A549 (cell line): ENCODE measurements around the gene KCNK16. TPM values are rescaled to one million over a fixed set of nuclear protein-coding genes. Genes with fewer than 3 reads are reported as not detected.

Experiments used
- ATAC-seq, 2 experiments: fragments of 200-7000 bp in 1 of 2; fragments of >200 bp in 1 of 2; cut with Nextera tagmentation in 1 of 2; cut with Tn5 transposase in 1 of 2; 3 replicates each; pipeline versions ENCODE4 v1.8.0 to v1.9.1; 2018 to 2020; ENCODE audit warnings: mild to moderate bottlenecking in 1 of 2, moderate library complexity in 1 of 2
- CTCF ChIA-PET: fragments of 300-600 bp; sonication (Branson Sonifier 250); formaldehyde crosslinking; extraction: SDS; loops from one replicate; lab custom pipeline; 2021; ENCODE audit warnings: antibody characterized with exemption, inconsistent platforms; lab: Yijun Ruan, JAX
- POLR2A ChIA-PET: fragments of 350-600 bp; formaldehyde crosslinking; extraction: SDS; loops from one replicate; lab custom pipeline; 2021; ENCODE audit warnings: antibody characterized with exemption, inconsistent platforms; lab: Yijun Ruan, JAX
- DNase-seq, 2 experiments: peaks; one replicate each; pipeline versions ENCODE4 v3.0.0 to v3.0.0-alpha.2; 2011 to 2016; ENCODE audit warnings: low read depth in 1 of 2, low spot score in 1 of 2
- FAIRE-seq: peaks from 2 replicates; lab custom pipeline; 2011; peaks lifted over from hg19 to GRCh38; lab: Jason Lieb, UNC
- H3K27ac ChIP-seq, 2 experiments: fragments of >200 bp; sonication (Bioruptor Twin); formaldehyde crosslinking; 3 replicates each; pipeline ENCODE4 v1.5.1; 2016 to 2017
- H3K4me1 ChIP-seq: fragments of >200 bp; sonication (Bioruptor Twin); formaldehyde crosslinking; 3 replicates; pipeline ENCODE4 v1.6.1; 2016
- H3K4me2 ChIP-seq: fragments of >200 bp; sonication (Bioruptor Twin); formaldehyde crosslinking; 3 replicates; pipeline ENCODE4 v1.6.1; 2016
- H3K4me3 ChIP-seq: fragments of >200 bp; sonication (Bioruptor Twin); formaldehyde crosslinking; 3 replicates; pipeline ENCODE4 v1.5.1; 2016
- H3K9me3 ChIP-seq: fragments of >200 bp; sonication (Bioruptor Twin); formaldehyde crosslinking; 3 replicates; pipeline ENCODE4 v1.6.1; 2016
- CEBPB ChIP-seq, 2 experiments: fragments of >200 bp in 1 of 2; sonication (Bioruptor Twin) in 1 of 2; formaldehyde crosslinking in 1 of 2; IDR thresholded peaks; 2 replicates each; pipeline ENCODE4 v1.6.1; 2012 to 2016
- ELK1 ChIP-seq: fragments of 150-350 bp; IDR thresholded peaks from 2 replicates; pipeline ENCODE4 v1.6.1; 2014; ENCODE audit warnings: low read depth, mild to moderate bottlenecking, low read length
- FOXS1 ChIP-seq: fragments of 250-450 bp; sonication (Bioruptor Pico); IDR thresholded peaks from 2 replicates; pipeline ENCODE4 v1.5.0; 2020; ENCODE audit warnings: mild to moderate bottlenecking, moderate library complexity
- GATA3 ChIP-seq: IDR thresholded peaks from 2 replicates; pipeline ENCODE4 v1.6.1; 2012; ENCODE audit warnings: borderline replicate concordance
- HDAC2 ChIP-seq: fragments of 200-600 bp; sonication (generic); IDR thresholded peaks from 2 replicates; pipeline ENCODE4 v1.6.1; 2016
- HOXB13 ChIP-seq: fragments of 250-450 bp; sonication (Bioruptor Pico); IDR thresholded peaks from 2 replicates; pipeline ENCODE4 v1.5.0; 2020; ENCODE audit warnings: low read depth, mild to moderate bottlenecking, moderate library complexity
- HOXB5 ChIP-seq: fragments of 250-450 bp; sonication (Bioruptor Pico); IDR thresholded peaks from 2 replicates; pipeline ENCODE4 v1.5.0; 2020; ENCODE audit warnings: mild to moderate bottlenecking, moderate library complexity
- JUNB ChIP-seq: fragments of >200 bp; sonication (Bioruptor Twin); formaldehyde crosslinking; IDR thresholded peaks from 2 replicates; pipeline ENCODE4 v1.6.1; 2016
- KDM1A ChIP-seq: fragments of 200-600 bp; sonication (generic); IDR thresholded peaks from 2 replicates; pipeline ENCODE4 v1.6.1; 2016; ENCODE audit warnings: low read depth, mild to moderate bottlenecking
- MAFK ChIP-seq: fragments of 450-650 bp; IDR thresholded peaks from 2 replicates; pipeline ENCODE4 v1.6.1; 2014; ENCODE audit not compliant: partially characterized antibody
- MYC ChIP-seq: IDR thresholded peaks from 2 replicates; pipeline ENCODE4 v1.6.1; 2012; ENCODE audit warnings: mild to moderate bottlenecking, inconsistent platforms, low read length, improper control_type of control experiment, borderline replicate concordance
- NFE2L2 ChIP-seq: fragments of 150-350 bp; conservative IDR thresholded peaks from 2 replicates; pipeline ENCODE4 v1.6.1; 2014; ENCODE audit warnings: low read length
- NPAS2 ChIP-seq: fragments of 250-450 bp; sonication (Bioruptor Pico); IDR thresholded peaks from 2 replicates; pipeline ENCODE4 v1.8.0; 2022; ENCODE audit warnings: mild to moderate bottlenecking, moderate library complexity, borderline replicate concordance
- RAD21 ChIP-seq, 2 experiments: fragments of >200 bp in 1 of 2; sonication (Bioruptor Twin) in 1 of 2; formaldehyde crosslinking in 1 of 2; IDR thresholded peaks in 1 of 2; conservative IDR thresholded peaks in 1 of 2; 2 replicates in 1 of 2; 3 replicates in 1 of 2; pipeline ENCODE4 v1.6.1; 2012 to 2018; ENCODE audit warnings: inconsistent platforms in 1 of 2
- RCOR1 ChIP-seq: fragments of 150-350 bp; IDR thresholded peaks from 2 replicates; pipeline ENCODE4 v1.6.1; 2014; ENCODE audit warnings: antibody characterized with exemption, low read length, low read depth
- SMC3 ChIP-seq: fragments of >200 bp; sonication (Bioruptor Twin); formaldehyde crosslinking; IDR thresholded peaks from 3 replicates; pipeline ENCODE4 v1.6.1; 2018; ENCODE audit warnings: inconsistent platforms
- TFCP2L1 ChIP-seq: fragments of 250-450 bp; sonication (Bioruptor Pico); IDR thresholded peaks from 2 replicates; pipeline ENCODE4 v1.5.0; 2021; ENCODE audit warnings: mild to moderate bottlenecking
- ZC3H11A ChIP-seq: fragments of 450-650 bp; IDR thresholded peaks from 2 replicates; pipeline ENCODE4 v1.6.1; 2014; ENCODE audit warnings: antibody characterized with exemption, mild to moderate bottlenecking
- ZFP36 ChIP-seq: fragments of 450-650 bp; IDR thresholded peaks from 2 replicates; pipeline ENCODE4 v1.6.1; 2014; ENCODE audit warnings: borderline replicate concordance; ENCODE audit not compliant: partially characterized antibody
- WGBS: methylation state at CpG from one replicate; pipeline ENCODE4 v1.1.6; 2017; ENCODE audit errors: missing lambda C conversion rate; 5-methylcytosine and 5-hydroxymethylcytosine counted together
- polyA plus RNA-seq, 4 experiments: library from polyadenylated mRNA; depleted of rRNA in 3 of 4; stranded (reverse); fragments of >200 nt; fragmentation: RNase III in 1 of 4; extraction: RNeasy Plus Mini Kit Qiagen cat#74134 plus additional on column Dnase treatment in 1 of 4; gene quantifications; 2 replicates in 3 of 4; 3 replicates in 1 of 4; pipeline ENCODE4 v1.2.3, GENCODE V29; 2011 to 2017
- TF ChIP-seq, protein P1 (sequence below): fragments of >200 bp; sonication (Bioruptor Twin); formaldehyde crosslinking; IDR thresholded peaks from 3 replicates; pipeline ENCODE4 v1.5.1; 2016
- TF ChIP-seq, protein P2 (sequence below): fragments of 250-450 bp; sonication (Bioruptor Pico); IDR thresholded peaks from 2 replicates; pipeline ENCODE4 v1.5.0; 2020; ENCODE audit warnings: low read depth, mild to moderate bottlenecking, moderate library complexity
- TF ChIP-seq, protein P3 (sequence below): fragments of 450-650 bp; IDR thresholded peaks from 2 replicates; pipeline ENCODE4 v1.6.1; 2014; ENCODE audit warnings: antibody characterized with exemption
- TF ChIP-seq, protein P4 (sequence below): fragments of >200 bp; sonication (Bioruptor Twin); formaldehyde crosslinking; IDR thresholded peaks from 3 replicates; pipeline ENCODE4 v1.6.1; 2016
- TF ChIP-seq, protein P5 (sequence below): fragments of 250-450 bp; sonication (Bioruptor Pico); IDR thresholded peaks from 2 replicates; pipeline ENCODE4 v1.5.0; 2021; ENCODE audit warnings: mild to moderate bottlenecking, moderate library complexity, borderline replicate concordance

Gene KCNK16
- polyA plus RNA-seq, 2 of the 4 experiments (the other 2 are of a cell fraction): not detected

DNA sequence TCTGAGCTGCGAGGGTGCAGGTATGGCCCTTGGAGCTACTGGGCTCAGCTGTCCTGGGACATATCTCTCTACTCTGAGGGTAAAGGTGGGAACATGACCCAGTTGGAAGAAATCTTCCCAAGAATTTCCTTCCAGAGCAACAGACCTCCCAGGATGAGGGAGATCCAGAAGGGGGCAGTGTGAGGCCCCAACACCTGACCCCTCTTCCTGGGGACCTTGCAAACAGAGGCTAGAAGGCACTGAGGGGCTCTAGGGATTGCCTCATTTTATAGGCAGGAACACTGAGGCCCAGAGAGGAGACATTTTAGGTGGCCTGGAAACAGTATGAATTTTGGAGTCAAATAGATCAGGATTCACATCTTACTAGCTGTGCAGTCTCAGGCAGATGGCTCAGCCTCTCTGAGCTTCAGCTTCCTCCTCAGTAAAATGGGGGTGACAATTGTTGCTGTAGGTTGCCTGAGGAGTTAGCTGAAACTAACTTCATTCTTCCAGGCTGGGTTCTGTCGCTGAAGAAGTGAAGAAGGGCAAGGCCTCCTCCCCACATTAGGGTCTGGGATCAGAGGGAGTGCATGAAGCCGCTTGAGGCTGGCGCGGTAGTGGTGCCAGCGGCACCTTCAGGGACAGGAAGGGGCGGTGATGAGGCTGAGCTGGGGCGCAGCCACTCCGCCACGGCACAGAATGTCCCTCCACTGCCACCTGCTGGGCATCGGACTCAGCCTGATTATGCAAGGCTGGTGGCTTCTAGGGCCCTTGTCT lies 19.7 kb downstream of the KCNK16 start:
- ATAC-seq (peak; percentile 89 to 96), FAIRE-seq (no peak)
- H3K4me2 ChIP-seq: peak overlapping the region; percentile 73
- 0 out of 3 replicates have a peak, but pooled peaks cover 3% of the 10 kb centered on the region for H3K4me1 ChIP-seq
- peak overlapping the region; percentile 40 to 55; a peak in 3 of 6 replicates for H3K27ac ChIP-seq
- TF ChIP-seq MAFK: no peak
- no peak for TF ChIP-seq GATA3
- TF ChIP-seq RAD21 (conservative IDR thresholded peaks at IDR 0.05 in 1 of 2, IDR thresholded peaks at IDR 0.05 in 1 of 2): peak; percentile 89 to 90
- TF ChIP-seq, protein P1, sequence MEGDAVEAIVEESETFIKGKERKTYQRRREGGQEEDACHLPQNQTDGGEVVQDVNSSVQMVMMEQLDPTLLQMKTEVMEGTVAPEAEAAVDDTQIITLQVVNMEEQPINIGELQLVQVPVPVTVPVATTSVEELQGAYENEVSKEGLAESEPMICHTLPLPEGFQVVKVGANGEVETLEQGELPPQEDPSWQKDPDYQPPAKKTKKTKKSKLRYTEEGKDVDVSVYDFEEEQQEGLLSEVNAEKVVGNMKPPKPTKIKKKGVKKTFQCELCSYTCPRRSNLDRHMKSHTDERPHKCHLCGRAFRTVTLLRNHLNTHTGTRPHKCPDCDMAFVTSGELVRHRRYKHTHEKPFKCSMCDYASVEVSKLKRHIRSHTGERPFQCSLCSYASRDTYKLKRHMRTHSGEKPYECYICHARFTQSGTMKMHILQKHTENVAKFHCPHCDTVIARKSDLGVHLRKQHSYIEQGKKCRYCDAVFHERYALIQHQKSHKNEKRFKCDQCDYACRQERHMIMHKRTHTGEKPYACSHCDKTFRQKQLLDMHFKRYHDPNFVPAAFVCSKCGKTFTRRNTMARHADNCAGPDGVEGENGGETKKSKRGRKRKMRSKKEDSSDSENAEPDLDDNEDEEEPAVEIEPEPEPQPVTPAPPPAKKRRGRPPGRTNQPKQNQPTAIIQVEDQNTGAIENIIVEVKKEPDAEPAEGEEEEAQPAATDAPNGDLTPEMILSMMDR: peak; percentile 71
- peak; percentile 96 for TF ChIP-seq SMC3
- TF ChIP-seq, protein P2, sequence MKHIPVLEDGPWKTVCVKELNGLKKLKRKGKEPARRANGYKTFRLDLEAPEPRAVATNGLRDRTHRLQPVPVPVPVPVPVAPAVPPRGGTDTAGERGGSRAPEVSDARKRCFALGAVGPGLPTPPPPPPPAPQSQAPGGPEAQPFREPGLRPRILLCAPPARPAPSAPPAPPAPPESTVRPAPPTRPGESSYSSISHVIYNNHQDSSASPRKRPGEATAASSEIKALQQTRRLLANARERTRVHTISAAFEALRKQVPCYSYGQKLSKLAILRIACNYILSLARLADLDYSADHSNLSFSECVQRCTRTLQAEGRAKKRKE (CRISPR knock-in tag): no peak
- no peak for TF ChIP-seq HOXB13 (CRISPR knock-in tag)
- TF ChIP-seq CEBPB (IDR thresholded peaks at IDR 0.05): peak in 1 of 2 experiments; percentile 75; a peak in 1 of 4 replicates
- TF ChIP-seq, all 56 proteins: peak for 4
- Histone ChIP-seq H3K9me3 (no peaks in the 10 kb centered on the region), H3K4me3 (0 out of 3 replicates have a peak overlapping the region, but pooled peaks have one; percentile 23)
- 2% methylated on average over 11 of the region's 11 CpGs for WGBS
- ChIA-PET POLR2A (no interaction called here), CTCF (interaction anchor here (0.6 to 10.4 kb wide), 33 partner anchors 7 to 705 kb away, joined by 3 to 171 read pairs (median 4); no protein-coding TSS in a partner anchor)
- peak; percentile 71 to 78 for DNase-seq

DNA sequence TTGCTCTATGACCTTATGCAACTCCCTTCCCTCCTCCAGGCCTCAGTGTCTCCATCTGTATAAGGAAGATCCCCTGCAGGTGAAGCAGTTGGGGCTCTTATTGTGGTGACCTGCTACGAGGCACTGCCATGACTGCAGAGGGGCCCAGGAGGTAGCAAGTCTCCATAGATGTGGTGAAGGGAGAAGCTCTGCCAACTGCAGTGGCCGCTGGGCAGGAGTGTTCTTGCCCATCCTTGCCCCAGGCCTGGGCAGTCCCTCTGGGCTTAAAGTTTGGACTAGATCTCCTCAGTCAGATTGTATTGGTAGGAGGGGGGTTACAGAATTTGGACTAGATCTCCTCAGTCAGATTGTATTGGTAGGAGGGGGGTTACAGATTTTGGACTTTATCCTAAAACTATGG lies 20.5 kb downstream of the KCNK16 start:
- no peak overlapping the region for H3K27ac ChIP-seq
- no peaks in the 10 kb centered on the region for H3K9me3 ChIP-seq
- ChIA-PET POLR2A (no interaction called here), CTCF (interaction anchor here (1.0 to 10.4 kb wide), 13 partner anchors 8 to 430 kb away, joined by 3 to 171 read pairs (median 5); no protein-coding TSS in a partner anchor)
- ATAC-seq (no peak), DNase-seq (no peak), FAIRE-seq (no peak)
- 46% methylated on average over 2 of the region's 2 CpGs for WGBS
- H3K4me2 ChIP-seq: no peak overlapping the region
- TF ChIP-seq, protein P3, sequence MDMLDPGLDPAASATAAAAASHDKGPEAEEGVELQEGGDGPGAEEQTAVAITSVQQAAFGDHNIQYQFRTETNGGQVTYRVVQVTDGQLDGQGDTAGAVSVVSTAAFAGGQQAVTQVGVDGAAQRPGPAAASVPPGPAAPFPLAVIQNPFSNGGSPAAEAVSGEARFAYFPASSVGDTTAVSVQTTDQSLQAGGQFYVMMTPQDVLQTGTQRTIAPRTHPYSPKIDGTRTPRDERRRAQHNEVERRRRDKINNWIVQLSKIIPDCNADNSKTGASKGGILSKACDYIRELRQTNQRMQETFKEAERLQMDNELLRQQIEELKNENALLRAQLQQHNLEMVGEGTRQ: no peak
- TF ChIP-seq NPAS2 (CRISPR knock-in tag) (no peak), MYC (no peak), ELK1 (no peak), JUNB (no peak), ZC3H11A (no peak), NFE2L2 (no peak), RCOR1 (no peak), FOXS1 (no peak), HOXB5 (CRISPR knock-in tag) (no peak), HDAC2 (no peak), TFCP2L1 (CRISPR knock-in tag) (no peak), KDM1A (no peak), ZFP36 (no peak)
- TF ChIP-seq, protein P4, sequence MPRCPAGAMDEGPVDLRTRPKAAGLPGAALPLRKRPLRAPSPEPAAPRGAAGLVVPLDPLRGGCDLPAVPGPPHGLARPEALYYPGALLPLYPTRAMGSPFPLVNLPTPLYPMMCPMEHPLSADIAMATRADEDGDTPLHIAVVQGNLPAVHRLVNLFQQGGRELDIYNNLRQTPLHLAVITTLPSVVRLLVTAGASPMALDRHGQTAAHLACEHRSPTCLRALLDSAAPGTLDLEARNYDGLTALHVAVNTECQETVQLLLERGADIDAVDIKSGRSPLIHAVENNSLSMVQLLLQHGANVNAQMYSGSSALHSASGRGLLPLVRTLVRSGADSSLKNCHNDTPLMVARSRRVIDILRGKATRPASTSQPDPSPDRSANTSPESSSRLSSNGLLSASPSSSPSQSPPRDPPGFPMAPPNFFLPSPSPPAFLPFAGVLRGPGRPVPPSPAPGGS: no peak
- TF ChIP-seq, protein P2 (CRISPR knock-in tag): no peak
- TF ChIP-seq, protein P5, sequence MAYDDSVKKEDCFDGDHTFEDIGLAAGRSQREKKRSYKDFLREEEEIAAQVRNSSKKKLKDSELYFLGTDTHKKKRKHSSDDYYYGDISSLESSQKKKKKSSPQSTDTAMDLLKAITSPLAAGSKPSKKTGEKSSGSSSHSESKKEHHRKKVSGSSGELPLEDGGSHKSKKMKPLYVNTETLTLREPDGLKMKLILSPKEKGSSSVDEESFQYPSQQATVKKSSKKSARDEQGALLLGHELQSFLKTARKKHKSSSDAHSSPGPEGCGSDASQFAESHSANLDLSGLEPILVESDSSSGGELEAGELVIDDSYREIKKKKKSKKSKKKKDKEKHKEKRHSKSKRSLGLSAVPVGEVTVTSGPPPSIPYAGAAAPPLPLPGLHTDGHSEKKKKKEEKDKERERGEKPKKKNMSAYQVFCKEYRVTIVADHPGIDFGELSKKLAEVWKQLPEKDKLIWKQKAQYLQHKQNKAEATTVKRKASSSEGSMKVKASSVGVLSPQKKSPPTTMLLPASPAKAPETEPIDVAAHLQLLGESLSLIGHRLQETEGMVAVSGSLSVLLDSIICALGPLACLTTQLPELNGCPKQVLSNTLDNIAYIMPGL (CRISPR knock-in tag): no peak
- H3K4me1 ChIP-seq: 0 out of 3 replicates have a peak, but pooled peaks cover 3% of the 10 kb centered on the region
- H3K4me3 ChIP-seq: no peak overlapping the region
